ENCODE data around the gene SCTR.

Gene SCTR

GRCh38 chr2:119486886-119487285, 37.4 kb downstream of the SCTR start:
- DNase-seq: no peak

- DNase-seq: no peak
Observed at GRCh38 chr2:119486196-119486827, 38.0 kb downstream of the SCTR start.

GRCh38 chr2:119485336-119486110, 38.8 kb downstream of the SCTR start:
- no peak for DNase-seq

- no peak for DNase-seq
Observed at GRCh38 chr2:119484834-119485233, 39.4 kb downstream of the SCTR start.

- DNase-seq: no peak
Observed at GRCh38 chr2:119483896-119484718, 40.2 kb downstream of the SCTR start.

- DNase-seq: no peak
Observed at GRCh38 chr2:119483395-119483753, 40.9 kb downstream of the SCTR start.

DNA sequence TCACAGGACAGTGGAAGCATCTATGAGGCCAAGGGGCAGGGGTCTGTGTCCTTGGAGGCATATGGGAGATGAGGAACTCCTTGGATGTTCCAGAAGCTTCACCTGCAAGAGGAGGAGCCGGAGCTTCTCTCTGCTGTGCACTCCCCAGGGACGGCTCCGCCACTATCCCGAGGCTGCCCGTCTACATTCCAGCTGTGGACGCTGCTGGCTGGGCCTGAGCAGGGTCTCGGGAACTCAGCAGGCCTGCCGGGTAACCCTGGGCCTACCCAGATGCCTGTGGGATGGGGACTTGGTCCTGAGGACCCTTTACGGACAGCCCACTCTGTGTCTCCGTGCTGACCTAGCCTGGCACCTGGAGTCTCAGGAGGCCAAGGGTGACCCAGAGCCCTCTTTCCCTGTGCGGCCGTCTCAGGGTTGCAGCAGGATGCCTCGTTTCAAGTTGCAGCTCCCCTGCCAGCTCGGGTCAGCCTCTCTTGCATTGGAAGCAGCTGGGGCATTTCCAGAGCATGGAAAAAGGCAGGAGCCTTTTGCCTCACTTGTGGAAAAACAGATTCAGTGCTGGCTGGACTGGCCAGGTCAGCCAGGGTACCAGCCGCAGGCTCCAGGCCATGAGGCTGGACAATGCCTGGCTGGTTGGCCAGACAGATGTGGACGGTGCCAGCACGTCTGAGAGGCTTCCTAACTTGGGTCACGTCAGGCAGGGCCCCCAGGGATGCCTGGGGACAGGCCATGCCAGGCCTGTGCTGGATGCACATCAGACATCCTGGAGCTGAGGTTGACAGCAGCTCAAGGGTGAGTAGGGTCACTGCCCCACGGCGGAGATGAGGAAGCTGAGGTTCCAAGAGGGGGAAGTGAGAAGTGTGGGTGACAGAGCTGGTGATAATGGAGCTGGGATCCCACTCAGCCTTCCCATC, 41.5 kb downstream of the SCTR start:
- no peak for DNase-seq

GRCh38 chr2:119481501-119482455, 42.5 kb downstream of the SCTR start:
- no peak for DNase-seq

DNA sequence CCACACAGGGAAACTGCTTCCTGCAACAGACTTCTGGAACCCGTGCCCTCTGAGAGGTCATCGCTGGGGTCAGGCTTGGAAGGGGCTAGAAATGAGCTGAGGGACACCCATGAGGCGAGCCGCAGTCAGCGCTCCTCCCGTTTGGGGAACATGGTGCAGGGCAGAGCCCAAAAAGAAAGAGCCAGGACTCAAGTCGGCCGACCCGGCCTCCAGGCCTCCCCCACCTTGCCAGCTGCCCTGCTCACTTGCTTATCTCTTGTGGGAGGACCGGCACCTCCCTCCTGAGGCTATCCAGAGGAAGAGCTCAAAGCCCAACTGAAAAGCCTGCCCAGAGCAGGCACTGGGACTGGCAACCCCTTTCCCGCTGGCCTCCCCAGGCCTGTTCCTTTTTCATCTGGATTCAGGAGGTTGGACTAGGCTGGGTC, 43.6 kb downstream of the SCTR start:
- DNase-seq: no peak

DNA sequence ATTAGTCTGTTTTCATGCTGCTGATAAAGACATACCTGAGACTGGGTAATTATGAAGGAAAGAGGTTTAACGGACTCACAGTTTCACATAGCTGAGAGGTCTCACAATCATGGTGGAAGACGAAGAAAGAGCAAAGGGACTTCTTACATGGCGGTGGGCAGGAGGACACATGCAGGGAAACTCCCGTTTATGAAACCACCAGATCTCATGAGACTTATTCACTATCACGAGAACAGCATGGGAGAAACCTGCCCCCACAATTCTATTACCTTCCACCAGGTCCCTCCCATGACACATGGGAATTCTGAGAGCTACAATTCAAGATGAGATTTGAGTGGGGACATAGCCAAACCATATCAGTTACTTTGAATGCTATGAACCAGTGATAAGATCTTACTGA, 44.1 kb downstream of the SCTR start:
- DNase-seq: no peak

DNA sequence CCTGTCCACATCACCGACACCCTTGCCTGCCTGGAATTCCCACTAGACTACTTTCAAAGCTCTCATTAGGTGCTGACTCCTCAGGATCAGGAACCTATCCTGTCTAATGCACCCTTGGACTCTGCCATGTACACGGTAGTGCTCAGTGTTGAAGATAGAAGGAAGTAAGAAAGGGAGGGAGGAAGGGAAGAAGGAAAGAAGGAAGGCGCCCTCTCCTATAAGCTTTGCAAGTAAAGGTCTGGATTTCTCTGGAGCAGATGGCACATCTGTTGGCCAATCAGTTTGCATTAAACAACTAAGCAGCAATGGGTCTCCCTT, 45.3 kb downstream of the SCTR start:
- DNase-seq: no peak

GRCh38 chr2:119478188-119478977, 45.9 kb downstream of the SCTR start:
- DNase-seq: no peak

- no peak for DNase-seq
Observed at GRCh38 chr2:119477113-119477505, 47.2 kb downstream of the SCTR start.

- no peak for DNase-seq
Observed at GRCh38 chr2:119476301-119477112, 47.8 kb downstream of the SCTR start.

DNA sequence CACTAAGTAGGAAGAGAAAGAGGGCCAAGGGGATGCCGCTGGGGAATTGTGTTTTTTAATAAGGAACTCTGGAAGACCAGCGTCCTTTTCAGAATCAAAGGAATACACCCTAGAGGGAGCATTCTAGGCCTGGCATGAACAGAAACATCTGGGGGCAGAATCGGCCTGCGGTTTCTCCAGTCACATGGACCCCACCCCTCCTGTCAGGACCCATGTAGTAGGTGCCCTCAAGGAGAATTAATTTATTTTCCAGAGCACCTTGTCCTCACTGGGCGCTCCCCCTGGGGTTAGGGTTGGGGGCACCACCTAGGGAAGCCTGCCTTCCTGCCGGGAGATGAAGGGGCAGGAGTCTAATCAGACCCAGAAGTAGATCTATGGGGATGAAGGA, 48.4 kb downstream of the SCTR start:
- DNase-seq: no peak

DNA sequence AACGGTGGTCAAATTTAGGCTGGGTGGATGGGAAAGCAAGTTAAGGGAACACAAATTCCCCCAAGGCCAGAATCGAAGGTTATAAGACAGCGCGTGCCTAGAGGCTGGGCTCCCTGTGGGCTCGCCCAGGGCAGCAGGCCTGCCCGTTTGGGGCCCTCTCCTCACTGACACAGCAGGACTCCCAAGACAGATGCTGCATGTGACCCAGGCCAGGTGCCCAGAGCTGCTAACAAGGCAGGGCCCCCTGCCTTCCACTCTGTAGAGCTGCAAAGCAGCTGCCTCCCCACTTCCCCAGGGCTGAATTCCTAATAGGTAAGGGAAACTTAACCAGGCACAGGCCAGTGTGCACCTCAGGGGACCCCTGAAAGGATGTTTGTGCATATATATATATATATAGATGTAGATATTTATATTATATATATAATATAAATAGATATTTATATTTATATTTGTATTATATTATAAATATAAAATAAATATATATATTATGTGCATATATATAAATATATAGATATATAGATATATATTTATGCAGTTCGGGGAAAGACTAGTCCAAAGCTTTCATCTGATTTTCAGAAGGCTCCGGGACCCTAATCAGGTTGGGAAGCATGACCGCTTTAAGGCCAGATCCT, 48.9 kb downstream of the SCTR start:
- DNase-seq: no peak

GRCh38 chr2:119474371-119475224, 49.7 kb downstream of the SCTR start:
- no peak for DNase-seq

- no peak for DNase-seq
Observed at GRCh38 chr2:119473621-119474370, 50.5 kb downstream of the SCTR start.

All from activated naive CD4-positive, alpha-beta T cell (primary cell).